CD4-positive, alpha-beta T cell treated with Interleukin-2 at 100 ng/mL for 4 hours (primary cell): ENCODE results near the gene NTNG1.
"Not testable (repeated sequence)": the region's sequence is repeated elsewhere in the genome, so short reads cannot be mapped to it uniquely, and the experiment has no call there.

Experiments
- DNase-seq: peaks from one replicate; pipeline ENCODE4 v3.0.0-alpha.2; 2020; ENCODE audit warnings: low spot score

The NTNG1 gene

DNA sequence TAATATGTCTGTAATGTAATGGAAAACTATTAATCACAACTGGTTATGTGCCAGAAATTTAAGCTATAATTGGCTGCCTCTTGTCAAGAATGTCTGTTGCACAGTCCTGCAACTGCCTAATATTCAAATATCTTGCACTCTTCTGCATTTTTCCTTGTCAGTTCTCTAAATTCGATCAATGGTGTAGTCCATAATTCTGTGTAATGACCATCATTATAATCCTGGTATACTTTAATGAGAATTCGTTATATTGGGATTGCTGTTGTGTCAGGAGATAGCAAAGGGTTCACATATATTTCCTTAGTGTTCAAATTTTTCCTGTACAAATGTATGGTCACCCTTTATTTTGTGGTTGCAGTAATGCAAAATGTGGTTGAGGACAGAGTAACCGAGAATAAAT lies 4.8 kb downstream of the NTNG1 start:
- DNase-seq: no peak

DNA sequence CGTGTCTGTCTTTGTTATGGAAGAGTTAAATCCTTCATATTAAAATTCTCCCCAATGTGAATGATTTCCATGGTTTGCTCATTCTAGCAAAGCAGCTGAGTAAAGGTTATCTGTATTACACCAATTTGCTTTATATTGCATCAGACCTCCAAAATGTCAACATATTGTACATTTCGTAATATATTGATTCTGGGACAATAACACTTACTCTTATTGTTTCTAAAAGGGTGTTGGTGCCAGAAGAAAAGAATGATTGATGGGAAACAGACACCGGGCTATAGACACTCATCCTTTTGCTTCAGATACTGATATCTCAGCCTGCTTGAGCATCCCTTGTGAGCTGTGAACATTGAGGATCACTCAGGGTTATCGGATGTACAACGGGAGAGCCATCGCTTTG lies 7.0 kb downstream of the NTNG1 start:
- DNase-seq: no peak

DNA sequence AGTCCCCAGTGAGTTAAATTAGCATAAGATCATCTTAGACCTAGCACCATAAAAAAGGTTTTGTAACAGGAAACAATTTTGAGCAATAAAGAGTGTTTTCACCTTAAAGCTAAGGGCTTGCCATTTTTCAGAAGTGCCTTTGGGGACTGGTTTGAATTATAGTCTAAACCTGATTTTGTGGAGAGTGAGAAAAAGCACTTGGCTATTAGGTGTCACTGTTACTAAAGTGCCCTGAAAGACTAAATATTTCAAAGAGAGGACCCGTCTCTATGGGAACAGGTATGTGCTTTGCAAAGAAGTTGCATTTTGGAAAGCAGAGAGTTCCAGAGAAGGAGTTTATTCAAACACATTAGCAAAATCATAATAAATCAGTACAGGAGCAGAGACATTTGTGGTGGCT lies 9.1 kb downstream of the NTNG1 start:
- DNase-seq: no peak

DNA sequence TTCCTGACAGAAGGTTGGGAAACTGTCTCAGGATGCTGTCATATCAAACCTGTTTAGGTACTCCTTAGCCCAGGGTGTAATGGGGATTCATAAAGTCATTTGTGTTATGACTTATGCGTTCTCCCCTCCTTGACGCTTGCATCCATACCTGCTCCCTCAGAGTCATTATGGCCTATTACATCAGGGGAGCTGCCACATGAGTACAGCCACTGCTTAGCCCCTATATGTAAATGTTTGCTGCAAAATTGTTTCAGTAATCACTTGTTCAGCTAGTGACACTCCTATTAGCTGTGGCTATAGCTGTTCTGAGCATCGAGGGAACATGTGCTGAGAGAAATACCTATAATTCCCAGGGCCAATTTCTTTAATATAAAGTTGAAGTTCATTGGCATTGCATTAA lies 10.5 kb downstream of the NTNG1 start:
- DNase-seq: no peak

DNA sequence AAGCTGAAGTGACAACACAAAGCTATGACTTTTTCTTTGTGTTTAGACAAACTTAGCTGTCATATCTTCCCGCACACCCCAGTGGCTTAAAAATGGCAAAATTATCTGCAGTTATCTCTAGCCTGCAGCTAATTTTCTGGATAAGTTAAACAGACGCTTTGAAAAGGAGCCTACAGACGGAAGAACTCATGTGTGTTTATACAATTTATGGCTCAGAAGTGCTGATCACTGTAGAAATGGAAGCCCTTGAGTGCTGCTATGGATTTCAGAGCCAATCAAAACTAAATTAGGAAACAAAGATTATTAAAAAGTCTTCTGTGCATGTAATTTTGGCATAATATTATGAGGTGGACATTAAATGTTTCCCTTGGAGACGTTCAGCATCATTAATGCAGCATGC lies 11.6 kb downstream of the NTNG1 start:
- no peak for DNase-seq

DNA sequence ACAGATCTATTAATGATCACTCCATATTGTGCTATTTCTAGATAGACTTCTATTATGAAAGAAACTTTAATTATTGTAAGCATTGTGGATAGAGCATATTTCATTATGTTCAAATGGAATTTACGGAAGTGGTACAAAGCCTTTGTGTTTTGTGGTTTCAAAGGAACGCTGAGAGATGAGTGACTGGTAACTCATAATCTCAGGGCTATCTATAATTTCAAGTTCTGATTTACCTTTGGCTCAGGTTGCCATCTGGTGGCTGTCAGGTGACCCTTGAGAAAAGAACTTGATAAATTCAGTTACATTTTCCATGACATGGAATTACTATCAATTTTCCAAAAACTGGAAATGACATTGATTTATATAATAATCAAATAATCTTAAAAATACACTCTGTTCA lies 12.2 kb downstream of the NTNG1 start:
- DNase-seq: no peak

DNA sequence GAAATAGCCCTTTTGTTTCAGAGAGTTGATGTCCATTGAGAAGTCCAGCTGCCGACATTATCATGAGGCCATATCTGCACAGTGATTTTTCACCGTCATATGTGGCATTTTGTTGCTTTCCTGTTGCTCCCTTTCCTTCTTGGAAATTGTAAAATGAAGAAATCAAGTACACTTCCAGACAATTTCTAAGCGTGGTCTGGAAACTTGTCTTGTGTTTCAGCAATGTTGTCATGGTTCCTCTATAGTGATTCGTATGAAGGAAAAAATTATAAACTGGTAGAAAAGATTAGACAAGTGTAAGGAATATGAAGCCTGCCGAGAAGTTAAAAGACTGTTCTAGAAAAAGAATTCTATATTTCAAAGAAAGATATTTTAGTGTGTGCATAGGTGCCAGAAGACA lies 17.7 kb downstream of the NTNG1 start:
- DNase-seq: no peak

DNA sequence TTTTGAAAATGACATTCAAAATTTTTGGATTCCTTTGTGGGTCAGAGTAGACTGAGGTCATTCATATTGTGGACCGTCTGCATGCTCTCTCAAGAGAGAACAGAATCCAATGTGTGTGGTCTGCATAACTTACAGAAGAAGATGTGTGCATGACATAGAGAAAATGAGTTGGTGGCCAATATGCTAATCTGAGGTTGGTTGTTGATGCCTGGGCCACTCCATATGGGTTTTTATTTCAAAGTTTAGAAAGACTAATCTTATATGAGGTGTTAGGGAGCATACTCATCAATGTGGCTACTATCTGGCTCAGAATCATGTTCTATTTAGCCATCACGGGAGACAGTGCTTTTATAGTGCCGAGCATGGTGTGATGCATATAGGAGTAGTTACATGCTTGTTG lies 18.2 kb downstream of the NTNG1 start:
- no peak for DNase-seq

DNA sequence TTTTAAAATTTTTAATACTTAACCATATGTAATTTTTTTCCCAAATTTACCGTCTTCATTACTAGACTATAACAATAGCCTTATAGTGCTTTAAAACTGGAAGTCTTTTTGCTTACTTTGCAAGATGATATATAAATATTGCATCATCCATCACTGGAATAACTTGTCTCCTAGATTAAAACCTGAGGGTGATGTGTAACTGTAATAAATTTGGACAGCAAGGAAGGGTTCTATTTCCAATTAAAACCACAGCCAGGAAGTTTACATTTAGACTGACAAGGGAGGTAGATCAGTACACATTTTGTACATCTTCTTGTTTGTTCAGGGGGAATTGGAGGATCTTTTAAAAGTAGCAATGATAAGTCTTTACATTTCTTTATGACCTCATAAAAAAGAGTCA lies 21.9 kb downstream of the NTNG1 start:
- no peak for DNase-seq

DNA sequence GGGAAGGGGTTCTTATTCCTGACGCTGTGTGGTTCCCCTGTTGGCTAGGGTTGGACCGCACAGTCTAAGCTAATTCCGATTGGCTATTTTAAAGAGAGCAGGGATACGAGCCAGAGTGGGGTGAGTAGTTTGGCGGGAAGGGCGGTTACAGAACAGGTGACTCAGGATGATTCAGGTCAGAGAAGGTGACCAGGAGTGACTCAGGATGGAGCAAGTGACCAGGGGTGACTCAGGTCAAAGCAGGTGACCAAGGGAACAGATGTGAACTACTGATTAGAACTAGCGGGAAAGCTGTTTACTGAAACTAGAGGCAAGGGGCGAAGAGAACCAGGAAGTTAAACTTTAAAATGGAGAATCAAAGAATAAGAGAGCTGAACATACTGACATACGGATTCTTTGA lies 24.1 kb downstream of the NTNG1 start:
- DNase-seq: not testable (repeated sequence)

DNA sequence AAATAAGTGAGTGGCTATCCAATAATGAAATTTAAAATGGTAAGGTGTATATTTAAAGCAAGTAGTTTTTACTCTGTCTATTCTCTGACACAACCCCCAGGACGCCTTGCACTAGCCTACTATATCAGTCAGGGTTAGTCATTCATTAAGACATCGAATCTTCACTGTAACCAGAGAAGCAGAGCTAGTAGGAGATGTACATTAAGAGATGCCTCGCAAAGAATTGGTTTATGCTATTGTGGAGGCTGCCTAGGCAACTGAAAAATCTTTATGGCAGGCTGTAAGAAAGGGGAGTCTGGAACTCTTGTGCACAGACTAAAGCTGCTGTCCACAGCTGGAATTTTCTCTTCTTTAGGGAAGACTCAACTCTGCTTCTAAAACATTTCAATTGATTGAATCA lies 28.8 kb downstream of the NTNG1 start:
- DNase-seq: no peak

DNA sequence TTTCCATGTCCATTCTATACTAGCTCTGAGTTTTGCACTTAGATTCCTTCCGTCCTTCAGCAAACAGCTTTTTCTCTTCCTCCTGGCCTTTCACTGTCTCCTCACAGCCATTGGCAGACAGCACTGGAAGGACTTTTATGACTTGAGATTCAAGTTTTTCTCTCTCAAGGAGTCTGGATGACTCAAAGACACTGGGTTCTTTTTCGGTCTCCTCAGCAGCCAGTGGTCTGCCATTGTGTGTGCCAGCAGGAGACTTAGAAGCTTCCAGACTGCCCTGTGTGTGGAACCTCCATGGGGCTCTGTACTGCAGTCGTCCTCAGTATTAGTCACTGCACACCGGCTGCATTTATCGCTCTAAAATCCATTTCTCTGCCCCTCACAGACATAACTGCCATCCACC lies 30.5 kb downstream of the NTNG1 start:
- no peak for DNase-seq

DNA sequence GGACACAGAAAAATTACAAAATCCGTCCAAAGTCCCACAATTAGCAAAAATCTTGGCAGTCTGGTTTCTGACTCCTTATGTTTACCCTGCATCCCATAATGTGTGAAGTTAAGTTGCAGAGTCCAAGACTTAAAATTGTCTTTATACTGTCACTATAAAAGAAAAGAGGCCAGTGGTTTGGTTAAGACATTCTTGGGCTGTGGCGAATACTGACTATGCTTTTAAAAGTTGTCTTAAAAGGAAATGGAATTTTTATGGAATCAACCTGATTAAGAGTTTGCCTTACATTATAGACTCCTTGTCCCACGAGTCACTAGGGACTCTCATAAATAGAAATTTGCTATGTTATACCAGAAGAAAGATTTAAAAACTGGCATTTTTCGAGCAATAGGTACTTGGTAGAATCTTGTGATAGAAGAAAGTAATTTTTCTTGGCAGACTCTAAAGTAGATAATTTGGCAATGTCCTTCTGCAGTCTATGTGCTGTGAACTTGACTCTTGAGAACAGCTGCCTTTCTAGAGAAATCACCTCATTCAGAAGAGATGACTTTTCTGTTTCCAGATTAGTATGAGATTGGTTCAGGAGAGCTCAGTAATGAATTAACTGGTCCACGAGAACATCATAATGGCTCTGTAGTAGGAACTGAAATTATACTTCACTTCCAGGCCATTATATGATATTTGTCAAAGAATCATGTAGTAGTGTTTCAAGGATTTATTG lies 31.8 kb downstream of the NTNG1 start:
- DNase-seq: no peak

DNA sequence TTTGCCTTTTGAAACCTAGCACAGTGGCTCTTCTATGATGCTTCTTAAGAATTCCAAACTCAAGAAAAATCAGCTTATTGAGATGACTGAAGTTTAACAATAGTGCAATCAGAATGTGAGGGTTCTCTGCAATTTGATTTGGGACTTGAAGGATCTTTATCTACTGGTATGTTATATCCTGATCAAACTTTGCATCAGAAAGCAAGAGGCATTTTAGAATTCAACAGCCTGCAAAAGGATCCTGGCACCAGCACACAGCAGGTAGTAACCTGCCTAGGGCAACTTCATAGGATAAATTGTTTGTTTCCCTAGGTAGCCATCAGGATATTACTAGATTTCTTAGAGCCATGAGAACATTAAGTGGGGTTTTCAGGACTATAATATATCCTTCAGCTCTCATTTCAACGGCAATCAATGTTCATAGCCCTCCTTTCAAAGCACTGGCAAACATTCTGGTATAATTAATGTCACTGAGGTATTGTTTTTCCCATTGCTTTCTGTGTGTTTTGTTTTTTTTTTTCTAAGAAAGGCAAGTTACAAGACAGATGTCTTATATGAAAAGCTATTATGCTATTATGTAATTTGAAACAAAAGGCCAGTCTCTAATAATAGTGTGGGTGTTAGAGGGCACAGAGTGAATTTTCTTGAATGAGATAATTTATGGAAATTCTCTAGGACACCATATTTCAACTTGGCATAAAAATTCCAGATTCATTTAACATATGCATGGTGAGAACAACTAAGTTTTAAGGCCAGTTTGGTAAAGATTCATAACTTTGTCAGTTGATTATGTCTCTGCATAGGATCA lies 34.5 kb downstream of the NTNG1 start:
- no peak for DNase-seq

DNA sequence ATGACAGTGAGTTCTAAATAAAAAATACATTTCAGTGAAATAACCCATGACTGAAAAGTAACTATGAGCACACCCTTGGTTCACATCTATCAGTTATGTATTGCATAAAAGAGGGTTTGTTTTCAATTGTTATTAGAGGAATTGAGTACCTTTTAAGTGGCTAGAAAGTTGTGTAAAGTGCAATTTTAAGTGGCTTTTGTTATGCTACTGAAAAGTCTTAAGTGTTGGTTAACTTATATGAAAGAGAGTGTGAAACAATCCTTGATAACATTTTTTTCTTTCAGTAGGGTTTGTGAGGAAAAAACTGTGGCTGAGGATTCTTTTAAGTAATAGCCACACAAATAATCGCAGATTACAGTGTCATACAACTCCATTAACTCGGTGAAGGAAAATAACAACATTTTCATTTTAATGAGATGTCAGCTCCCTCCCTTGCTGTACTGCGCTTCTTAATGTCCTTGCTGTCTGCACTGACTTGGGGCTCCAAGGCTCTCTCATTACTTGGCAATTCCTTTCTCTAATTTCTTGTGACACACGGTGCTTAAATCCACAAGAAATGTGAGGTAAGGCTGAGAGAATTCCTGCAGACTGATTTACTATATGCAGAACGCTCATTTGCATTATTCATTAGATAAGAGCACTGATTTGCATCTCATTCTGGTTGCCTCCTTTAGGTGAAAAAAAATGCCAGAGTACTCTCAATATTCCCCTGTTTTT lies 40.6 kb downstream of the NTNG1 start:
- no peak for DNase-seq

DNA sequence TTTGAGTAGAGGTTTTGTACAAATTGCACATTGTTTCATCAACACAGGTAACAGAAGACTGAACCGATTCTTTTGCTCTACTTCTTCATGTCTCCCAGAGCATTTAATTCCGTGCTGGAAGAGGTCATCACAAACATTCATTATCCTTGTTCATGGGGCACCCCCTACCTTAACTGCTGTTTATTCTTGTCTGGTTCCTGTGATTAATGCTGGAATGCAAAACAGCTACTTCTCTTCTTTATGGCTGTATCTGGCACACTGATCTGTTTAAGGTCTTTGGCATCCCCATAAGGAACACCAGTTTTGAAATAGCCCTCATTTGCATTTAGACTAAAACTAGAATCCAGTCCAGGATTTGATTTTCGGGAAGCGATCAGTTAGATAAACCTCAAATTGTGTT lies 42.2 kb downstream of the NTNG1 start:
- no peak for DNase-seq

DNA sequence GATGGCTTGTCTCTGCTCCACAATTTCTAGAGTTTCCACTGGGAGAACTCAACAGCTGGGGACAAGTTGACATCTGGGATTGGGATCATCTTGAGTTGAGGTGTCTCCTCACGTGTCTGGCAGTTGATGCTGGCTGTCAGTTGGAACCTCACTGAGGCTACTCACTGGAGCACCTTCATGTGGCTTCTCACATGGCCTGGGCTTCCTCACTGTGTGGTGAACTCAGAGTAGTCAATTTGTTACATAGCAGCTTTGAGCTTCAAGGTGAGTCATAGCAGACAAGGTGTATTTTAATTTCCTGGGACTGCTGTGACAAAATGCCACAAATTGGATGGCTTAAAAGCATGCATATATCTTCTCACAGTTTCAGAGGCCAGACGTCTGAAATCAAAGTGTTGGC lies 44.0 kb downstream of the NTNG1 start:
- no peak for DNase-seq

DNA sequence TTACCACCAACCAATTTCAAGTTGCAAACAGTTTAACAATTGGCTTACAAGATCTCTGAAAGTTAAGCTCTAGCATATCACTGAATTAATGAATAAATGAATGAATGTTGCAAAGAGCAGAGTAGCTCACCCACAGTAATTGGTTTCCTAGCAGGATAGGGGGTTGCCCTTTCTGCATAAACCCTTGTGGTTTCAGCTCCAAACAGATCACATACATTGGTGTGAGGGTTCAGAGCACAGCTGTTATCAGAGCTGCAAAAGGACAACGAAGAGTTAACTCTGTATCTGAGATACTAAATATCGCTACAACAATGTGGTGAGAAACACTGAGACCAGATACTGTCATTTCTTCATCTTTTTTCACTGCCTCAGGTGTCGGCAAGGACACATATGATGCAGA lies 46.6 kb downstream of the NTNG1 start:
- DNase-seq: no peak

DNA sequence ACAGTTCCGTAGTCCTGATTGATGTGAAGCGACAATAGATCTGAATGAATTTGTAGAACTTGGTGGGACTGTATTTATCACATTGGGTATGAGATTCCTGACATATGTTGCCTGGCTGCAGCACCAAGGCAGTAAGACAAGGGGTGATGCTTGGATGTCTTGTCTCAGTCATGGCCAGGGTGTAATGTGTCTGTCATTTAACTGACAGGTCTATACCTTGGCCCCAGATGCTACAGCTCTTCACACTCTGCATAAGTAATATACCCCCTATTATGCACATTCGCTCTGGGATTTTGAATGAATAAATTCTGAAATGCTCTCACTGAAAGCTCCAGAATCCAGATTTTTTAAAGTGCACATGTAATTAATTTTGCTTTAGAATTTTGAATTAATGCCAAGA lies 47.3 kb downstream of the NTNG1 start:
- DNase-seq: no peak

DNA sequence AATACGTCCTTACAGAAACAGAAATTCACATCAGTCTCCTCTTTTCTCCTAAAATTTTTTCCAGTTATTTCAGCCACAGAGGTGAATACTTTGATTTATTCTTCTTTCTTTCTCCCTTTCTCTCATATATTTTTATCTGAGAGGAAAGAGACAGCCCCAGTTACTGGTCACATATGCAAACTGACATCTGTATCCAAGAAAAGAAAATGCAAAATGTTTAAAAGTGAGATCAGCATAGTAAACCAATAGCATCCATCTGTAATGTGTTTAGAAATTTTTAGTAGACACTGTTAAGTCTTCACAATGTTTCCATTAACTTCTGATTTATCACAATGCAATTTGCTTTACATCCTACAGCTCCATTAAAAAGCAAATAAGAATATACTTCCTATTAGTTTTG lies 53.5 kb downstream of the NTNG1 start:
- no peak for DNase-seq

DNA sequence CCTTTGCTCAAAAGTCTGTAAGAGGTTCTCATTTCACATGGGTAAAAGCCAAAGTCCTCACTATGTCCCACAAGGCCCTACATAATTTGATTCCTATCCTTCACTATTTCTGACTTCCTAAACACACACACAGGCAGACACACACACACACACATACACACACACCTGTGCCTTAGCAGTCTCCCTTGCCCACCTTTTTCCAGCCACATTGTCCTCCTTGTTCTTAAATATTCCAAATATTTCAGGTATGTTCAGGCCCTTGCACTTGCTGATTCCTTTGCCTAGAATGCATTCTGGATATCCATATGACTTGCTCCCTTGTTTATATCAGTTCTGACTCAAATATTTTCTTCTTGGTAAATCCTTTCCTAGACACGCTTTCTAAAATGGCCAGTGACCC lies 54.6 kb downstream of the NTNG1 start:
- DNase-seq: no peak

DNA sequence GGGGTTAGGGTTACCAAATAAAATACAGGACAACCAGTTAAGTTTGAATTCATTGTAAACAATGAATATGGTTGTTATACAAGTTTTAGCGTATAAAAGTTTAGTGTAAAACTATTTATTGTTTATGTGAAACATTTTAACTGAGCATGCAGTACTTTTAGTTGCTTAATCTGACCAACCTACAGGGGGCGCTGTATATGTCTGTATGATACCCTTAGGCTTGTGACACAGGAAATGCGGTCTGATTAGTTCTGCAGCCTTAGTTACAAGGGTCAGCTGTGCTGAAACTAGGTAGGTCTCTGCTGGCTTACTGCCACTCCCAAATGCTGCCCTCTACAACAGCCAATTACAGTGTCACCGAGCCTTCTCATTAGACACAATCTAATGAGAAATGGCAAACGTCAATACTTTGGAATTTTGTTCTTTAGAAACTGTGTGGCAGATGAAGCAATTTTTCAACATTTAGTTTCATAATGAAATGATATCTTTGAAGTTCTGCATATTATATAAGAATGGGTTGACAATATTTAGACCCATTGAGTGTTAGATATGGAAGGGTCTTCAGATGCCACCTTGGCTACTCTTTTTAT lies 56.2 kb downstream of the NTNG1 start:
- no peak for DNase-seq

DNA sequence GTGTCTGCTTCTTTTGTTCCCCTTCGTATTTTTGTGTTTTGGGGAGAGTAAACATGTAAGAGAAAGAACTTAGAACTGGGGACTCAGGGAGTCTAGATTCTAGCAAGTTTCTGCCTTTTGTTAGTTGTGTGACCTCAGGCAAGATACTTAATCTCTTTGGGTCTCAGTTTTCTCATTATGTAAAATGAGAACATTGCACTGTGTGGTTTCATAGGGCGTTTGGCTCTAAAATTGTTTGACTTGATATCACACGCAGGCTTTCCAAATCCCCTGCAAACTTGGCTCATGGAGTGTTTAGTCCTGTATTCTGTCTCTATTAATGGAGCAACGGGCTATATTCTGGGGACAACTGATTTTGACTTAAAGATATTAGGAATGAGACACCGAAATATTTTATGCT lies 57.7 kb downstream of the NTNG1 start:
- DNase-seq: no peak
